Measurements from ENCODE around the gene IKZF2.

The IKZF2 gene

DNA sequence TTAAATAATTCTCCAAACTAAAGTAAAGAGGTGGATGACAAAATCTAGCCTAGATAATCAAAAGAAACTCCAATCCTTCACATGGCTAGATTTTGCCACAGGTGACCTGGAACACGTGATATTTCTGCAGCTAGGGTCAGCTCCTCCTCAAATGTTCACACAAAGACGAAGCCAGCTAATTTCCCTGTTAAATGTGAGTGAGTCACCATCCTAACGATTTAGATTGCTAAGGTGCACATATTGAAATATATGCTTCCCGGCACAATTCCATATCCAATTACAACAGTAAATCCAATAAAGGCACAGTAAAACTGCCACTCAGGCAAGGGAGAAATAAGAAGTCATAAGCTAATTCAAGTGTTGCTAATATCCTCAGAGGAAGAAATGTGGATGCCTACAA lies 28.7 kb downstream of the IKZF2 start:
- Histone ChIP-seq H3K27ac (ENCODE audit: low read depth, low read length) (no peak overlapping the region), H3K9me3 (ENCODE audit: control insufficient read depth, insufficient read depth, low read depth, low read length) (no peaks in the 10 kb centered on the region), H3K4me3 (ENCODE audit: low read depth, low read length) (no peak overlapping the region), H3K27me3 (ENCODE audit: control insufficient read depth, insufficient read depth, low read length) (no peaks in the 10 kb centered on the region), H3K9ac (ENCODE audit: low read length) (no peak overlapping the region), H3K36me3 (ENCODE audit: control insufficient read depth, insufficient read depth, low read length) (no peaks in the 10 kb centered on the region), H3K4me1 (ENCODE audit: control insufficient read depth, insufficient read depth, low read length) (no peaks in the 10 kb centered on the region; the same call in 1 of the 2 replicates)

GRCh38 chr2:213121690-213122089 lies 29.7 kb downstream of the IKZF2 start:
- no peak overlapping the region for H3K4me3 ChIP-seq (ENCODE audit: low read depth, low read length)
- no peak overlapping the region for H3K27ac ChIP-seq (ENCODE audit: low read depth, low read length)
- H3K27me3 ChIP-seq (ENCODE audit: control insufficient read depth, insufficient read depth, low read length), result no peaks in the 10 kb centered on the region
- H3K9ac ChIP-seq (ENCODE audit: low read length), result no peak overlapping the region
- H3K4me1 ChIP-seq (ENCODE audit: control insufficient read depth, insufficient read depth, low read length), result no peaks in the 10 kb centered on the region; the same call in 1 of the 2 replicates
- no peaks in the 10 kb centered on the region for H3K9me3 ChIP-seq (ENCODE audit: control insufficient read depth, insufficient read depth, low read depth, low read length)
- H3K36me3 ChIP-seq (ENCODE audit: control insufficient read depth, insufficient read depth, low read length), result no peaks in the 10 kb centered on the region

DNA sequence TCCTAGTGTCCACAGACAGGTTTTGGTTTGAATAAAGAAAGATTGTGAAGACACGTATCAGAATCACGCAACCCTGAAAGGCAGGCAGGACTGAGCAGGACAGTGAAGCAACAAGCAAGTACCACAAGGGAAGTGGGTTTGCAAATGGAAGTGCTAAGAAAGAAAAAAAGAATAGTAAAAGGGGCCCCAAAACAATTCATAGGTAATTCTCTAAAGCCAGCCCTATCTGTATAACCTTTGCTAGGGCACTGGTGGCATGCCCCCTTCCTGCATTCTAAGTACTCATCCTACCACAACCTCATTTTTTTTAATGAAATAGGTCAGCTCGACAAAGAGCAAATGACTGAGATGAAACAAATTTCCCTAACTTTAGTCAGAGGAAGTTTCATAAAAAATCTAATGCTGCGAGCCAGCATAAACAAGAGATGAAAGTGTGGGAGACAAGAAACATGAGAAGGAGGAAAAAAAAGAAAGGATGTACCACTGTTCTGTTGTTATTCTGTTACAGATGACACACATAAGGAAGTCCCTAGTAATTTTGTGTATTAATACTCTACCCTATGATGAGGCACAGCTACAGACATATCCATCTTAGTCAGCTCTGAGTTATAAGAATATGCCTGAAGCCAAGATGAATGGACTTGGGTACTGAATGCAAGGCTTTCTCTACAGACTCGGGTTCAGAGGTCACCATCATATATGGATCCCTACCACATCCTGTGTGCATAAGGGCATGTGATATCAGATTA lies 32.2 kb downstream of the IKZF2 start:
- Histone ChIP-seq H3K4me3 (ENCODE audit: low read depth, low read length) (no peak overlapping the region), H3K36me3 (ENCODE audit: control insufficient read depth, insufficient read depth, low read length) (no peaks in the 10 kb centered on the region), H3K9me3 (ENCODE audit: control insufficient read depth, insufficient read depth, low read depth, low read length) (no peaks in the 10 kb centered on the region), H3K9ac (ENCODE audit: low read length) (no peak overlapping the region), H3K4me1 (ENCODE audit: control insufficient read depth, insufficient read depth, low read length) (no peaks in the 10 kb centered on the region; the same call in 1 of the 2 replicates), H3K27me3 (ENCODE audit: control insufficient read depth, insufficient read depth, low read length) (no peaks in the 10 kb centered on the region), H3K27ac (ENCODE audit: low read depth, low read length) (no peak overlapping the region)

GRCh38 chr2:213108308-213108707 lies 43.1 kb downstream of the IKZF2 start:
- Histone ChIP-seq H3K27ac (ENCODE audit: low read depth, low read length) (no peak overlapping the region), H3K36me3 (ENCODE audit: control insufficient read depth, insufficient read depth, low read length) (no peaks in the 10 kb centered on the region), H3K9ac (ENCODE audit: low read length) (no peak overlapping the region), H3K4me1 (ENCODE audit: control insufficient read depth, insufficient read depth, low read length) (no peaks in the 10 kb centered on the region), H3K27me3 (ENCODE audit: control insufficient read depth, insufficient read depth, low read length) (no peaks in the 10 kb centered on the region), H3K9me3 (ENCODE audit: control insufficient read depth, insufficient read depth, low read depth, low read length) (no peaks in the 10 kb centered on the region), H3K4me3 (ENCODE audit: low read depth, low read length) (no peak overlapping the region)

- H3K4me1 ChIP-seq (ENCODE audit: control insufficient read depth, insufficient read depth, low read length), result no peaks in the 10 kb centered on the region
- H3K36me3 ChIP-seq (ENCODE audit: control insufficient read depth, insufficient read depth, low read length), result no peaks in the 10 kb centered on the region
- H3K9ac ChIP-seq (ENCODE audit: low read length), result no peak overlapping the region
- H3K27me3 ChIP-seq (ENCODE audit: control insufficient read depth, insufficient read depth, low read length), result no peaks in the 10 kb centered on the region
- H3K4me3 ChIP-seq (ENCODE audit: low read depth, low read length), result no peak overlapping the region
- H3K9me3 ChIP-seq (ENCODE audit: control insufficient read depth, insufficient read depth, low read depth, low read length), result no peaks in the 10 kb centered on the region
- no peak overlapping the region for H3K27ac ChIP-seq (ENCODE audit: low read depth, low read length)
These were observed 43.7 kb downstream of the IKZF2 start for GRCh38 chr2:213107728-213108127.

GRCh38 chr2:213105212-213105611 lies 46.2 kb downstream of the IKZF2 start:
- Histone ChIP-seq H3K9ac (ENCODE audit: low read length) (no peak overlapping the region), H3K4me1 (ENCODE audit: control insufficient read depth, insufficient read depth, low read length) (no peaks in the 10 kb centered on the region), H3K9me3 (ENCODE audit: control insufficient read depth, insufficient read depth, low read depth, low read length) (no peaks in the 10 kb centered on the region), H3K36me3 (ENCODE audit: control insufficient read depth, insufficient read depth, low read length) (no peaks in the 10 kb centered on the region), H3K27ac (ENCODE audit: low read depth, low read length) (no peak overlapping the region), H3K4me3 (ENCODE audit: low read depth, low read length) (no peak overlapping the region), H3K27me3 (ENCODE audit: control insufficient read depth, insufficient read depth, low read length) (no peaks in the 10 kb centered on the region)

- no peak overlapping the region for H3K27ac ChIP-seq (ENCODE audit: low read depth, low read length)
- H3K9me3 ChIP-seq (ENCODE audit: control insufficient read depth, insufficient read depth, low read depth, low read length), result no peaks in the 10 kb centered on the region
- no peaks in the 10 kb centered on the region for H3K36me3 ChIP-seq (ENCODE audit: control insufficient read depth, insufficient read depth, low read length)
- H3K27me3 ChIP-seq (ENCODE audit: control insufficient read depth, insufficient read depth, low read length), result no peaks in the 10 kb centered on the region
- H3K4me3 ChIP-seq (ENCODE audit: low read depth, low read length), result no peak overlapping the region
- H3K9ac ChIP-seq (ENCODE audit: low read length), result no peak overlapping the region
- H3K4me1 ChIP-seq (ENCODE audit: control insufficient read depth, insufficient read depth, low read length), result no peaks in the 10 kb centered on the region
These were observed 46.6 kb downstream of the IKZF2 start for GRCh38 chr2:213104903-213105202.

DNA sequence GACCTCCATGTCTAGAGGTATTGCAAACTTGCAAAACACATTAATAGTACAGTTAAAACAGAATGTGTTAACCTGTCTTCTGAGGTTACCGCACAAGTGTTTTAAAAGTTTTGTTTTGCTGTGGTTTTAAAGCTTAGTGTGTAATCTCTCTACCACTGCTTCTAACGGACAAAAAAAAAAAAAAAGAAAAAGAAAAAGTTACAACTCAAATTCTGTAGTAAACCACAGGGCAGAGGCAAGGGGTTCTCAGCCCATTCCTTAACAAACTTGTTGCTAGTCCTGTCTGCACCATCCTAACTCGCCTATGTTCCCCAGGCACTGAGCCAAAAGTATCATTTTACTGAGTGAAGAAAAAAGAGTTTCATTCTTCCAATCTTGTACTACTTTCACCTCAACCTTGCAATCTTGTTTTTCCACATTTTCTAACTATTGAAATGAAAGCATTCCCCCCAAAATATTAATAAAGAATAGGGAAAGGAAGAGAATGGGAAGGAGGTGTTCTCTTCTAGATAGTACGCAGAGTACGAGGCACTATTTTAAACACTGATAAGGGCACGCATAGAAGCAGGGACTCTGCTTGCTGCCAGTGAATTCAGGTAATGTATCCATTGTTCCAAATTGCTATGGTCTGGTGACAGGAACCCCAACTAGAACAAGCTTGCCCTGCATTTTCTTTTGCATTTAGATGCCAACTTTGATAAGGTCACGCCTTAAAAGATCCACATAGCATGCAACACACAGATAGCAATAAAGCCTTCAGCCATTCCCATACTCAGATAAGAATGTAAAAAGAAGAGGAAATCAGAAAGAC lies 47.1 kb downstream of the IKZF2 start:
- no peaks in the 10 kb centered on the region for H3K4me1 ChIP-seq (ENCODE audit: control insufficient read depth, insufficient read depth, low read length)
- no peaks in the 10 kb centered on the region for H3K36me3 ChIP-seq (ENCODE audit: control insufficient read depth, insufficient read depth, low read length)
- H3K27ac ChIP-seq (ENCODE audit: low read depth, low read length), result no peak overlapping the region
- no peaks in the 10 kb centered on the region for H3K9me3 ChIP-seq (ENCODE audit: control insufficient read depth, insufficient read depth, low read depth, low read length)
- no peak overlapping the region for H3K4me3 ChIP-seq (ENCODE audit: low read depth, low read length)
- no peaks in the 10 kb centered on the region for H3K27me3 ChIP-seq (ENCODE audit: control insufficient read depth, insufficient read depth, low read length)
- no peak overlapping the region for H3K9ac ChIP-seq (ENCODE audit: low read length)

- Histone ChIP-seq H3K9ac (ENCODE audit: low read length) (no peak overlapping the region), H3K36me3 (ENCODE audit: control insufficient read depth, insufficient read depth, low read length) (no peaks in the 10 kb centered on the region), H3K4me3 (ENCODE audit: low read depth, low read length) (no peak overlapping the region), H3K27ac (ENCODE audit: low read depth, low read length) (no peak overlapping the region), H3K9me3 (ENCODE audit: control insufficient read depth, insufficient read depth, low read depth, low read length) (no peaks in the 10 kb centered on the region), H3K4me1 (ENCODE audit: control insufficient read depth, insufficient read depth, low read length) (no peaks in the 10 kb centered on the region), H3K27me3 (ENCODE audit: control insufficient read depth, insufficient read depth, low read length) (no peaks in the 10 kb centered on the region)
These were observed 49.5 kb downstream of the IKZF2 start for GRCh38 chr2:213101692-213102460.

- Histone ChIP-seq H3K36me3 (ENCODE audit: control insufficient read depth, insufficient read depth, low read length) (no peaks in the 10 kb centered on the region), H3K4me3 (ENCODE audit: low read depth, low read length) (no peak overlapping the region), H3K9ac (ENCODE audit: low read length) (no peak overlapping the region), H3K27me3 (ENCODE audit: control insufficient read depth, insufficient read depth, low read length) (no peaks in the 10 kb centered on the region), H3K4me1 (ENCODE audit: control insufficient read depth, insufficient read depth, low read length) (no peaks in the 10 kb centered on the region), H3K9me3 (ENCODE audit: control insufficient read depth, insufficient read depth, low read depth, low read length) (no peaks in the 10 kb centered on the region), H3K27ac (ENCODE audit: low read depth, low read length) (no peak overlapping the region)
These were observed 50.3 kb downstream of the IKZF2 start for GRCh38 chr2:213101109-213101508.

GRCh38 chr2:213098612-213099011 lies 52.8 kb downstream of the IKZF2 start:
- no peaks in the 10 kb centered on the region for H3K4me1 ChIP-seq (ENCODE audit: control insufficient read depth, insufficient read depth, low read length)
- no peak overlapping the region for H3K27ac ChIP-seq (ENCODE audit: low read depth, low read length)
- no peak overlapping the region for H3K9ac ChIP-seq (ENCODE audit: low read length)

More at GRCh38 chr2:213098612-213099011, 52.8 kb downstream of the IKZF2 start:
- H3K36me3 ChIP-seq (ENCODE audit: control insufficient read depth, insufficient read depth, low read length), result no peaks in the 10 kb centered on the region
- H3K4me3 ChIP-seq (ENCODE audit: low read depth, low read length), result no peak overlapping the region
- H3K9me3 ChIP-seq (ENCODE audit: control insufficient read depth, insufficient read depth, low read depth, low read length), result no peaks in the 10 kb centered on the region
- H3K27me3 ChIP-seq (ENCODE audit: control insufficient read depth, insufficient read depth, low read length), result no peaks in the 10 kb centered on the region
